CD14-positive monocyte (primary cell): Measurements from ENCODE around the gene EPHB4. TPM values are rescaled to one million over a fixed set of nuclear protein-coding genes. Genes with fewer than 3 reads are reported as not detected.
A peak's percentile ranks its signal among the peaks of the same experiment; 100 is the strongest.

ENCODE experiments used
- DNase-seq, 3 donors: peaks; one replicate each; pipeline ENCODE4 v3.0.0-alpha.2; 2011 to 2022
- H2AFZ ChIP-seq: 2 replicates; pipeline ENCODE4 v1.6.0; 2012; ENCODE audit warnings: mild to moderate bottlenecking, low read depth, low read length, inconsistent platforms; ENCODE audit not compliant: insufficient read depth, poor library complexity, severe bottlenecking
- H3K27ac ChIP-seq, 2 donors: 1 replicate in 1 of 2; 2 replicates in 1 of 2; pipeline ENCODE4 v1.5.1; 2012 to 2013; ENCODE audit warnings: low read length in 2 of 2, control low read depth in 1 of 2, inconsistent platforms in 1 of 2, low read depth in 1 of 2, mild to moderate bottlenecking in 1 of 2
- H3K27me3 ChIP-seq, 2 donors: one replicate each; pipeline versions ENCODE4 v1.6.0 to v1.6.1; 2011 to 2013; ENCODE audit warnings: low read length in 2 of 2; ENCODE audit not compliant: control insufficient read depth in 2 of 2, insufficient read depth in 2 of 2
- H3K36me3 ChIP-seq, 2 donors: replicated peaks in 1 of 2; 1 replicate in 1 of 2; 2 replicates in 1 of 2; pipeline versions ENCODE4 v1.5.1 to v1.6.1; 2012 to 2013; ENCODE audit warnings: low read length in 2 of 2, control low read depth in 1 of 2, inconsistent platforms in 1 of 2, mild to moderate bottlenecking in 1 of 2; ENCODE audit not compliant: insufficient read depth in 2 of 2, control insufficient read depth in 1 of 2
- H3K4me1 ChIP-seq, 2 donors: 1 replicate in 1 of 2; 2 replicates in 1 of 2; pipeline versions ENCODE4 v1.5.1 to v1.6.1; 2012 to 2013; ENCODE audit warnings: low read length in 2 of 2, control low read depth in 1 of 2, inconsistent platforms in 1 of 2, mild to moderate bottlenecking in 1 of 2, moderate library complexity in 1 of 2; ENCODE audit not compliant: insufficient read depth in 2 of 2, control insufficient read depth in 1 of 2
- H3K4me2 ChIP-seq: replicated peaks from 2 replicates; pipeline ENCODE3; 2012; ENCODE audit warnings: low read length, moderate library complexity, mild to moderate bottlenecking; ENCODE audit not compliant: poor library complexity, severe bottlenecking; ENCODE audit errors: extremely low read depth
- H3K4me3 ChIP-seq, 3 experiments: fragments of 200-600 bp in 1 of 3; sonication (generic) in 1 of 3; replicated peaks in 1 of 3; 1 replicate in 2 of 3; 2 replicates in 1 of 3; pipeline ENCODE4 v1.5.1; 2011 to 2013; ENCODE audit warnings: low read length in 3 of 3, mild to moderate bottlenecking in 3 of 3, control low read depth in 2 of 3, low read depth in 2 of 3, inconsistent platforms in 1 of 3, moderate library complexity in 1 of 3
- H3K79me2 ChIP-seq: 2 replicates; pipeline ENCODE4 v1.6.0; 2012; ENCODE audit warnings: mild to moderate bottlenecking, control low read depth, inconsistent platforms, low read length, moderate library complexity; ENCODE audit not compliant: insufficient read depth
- H3K9ac ChIP-seq: 2 replicates; pipeline ENCODE4 v1.6.0; 2017; ENCODE audit warnings: low read length, mild to moderate bottlenecking; ENCODE audit not compliant: insufficient read depth, poor library complexity, severe bottlenecking
- H3K9me3 ChIP-seq, 2 donors: replicated peaks in 1 of 2; 1 replicate in 1 of 2; 2 replicates in 1 of 2; pipeline versions ENCODE4 v1.5.1 to v1.6.1; 2012 to 2013; ENCODE audit warnings: low read length in 2 of 2, control low read depth in 1 of 2; ENCODE audit not compliant: control insufficient read depth in 1 of 2, insufficient read depth in 1 of 2
- H4K20me1 ChIP-seq: 2 replicates; pipeline ENCODE4 v1.6.0; 2012; ENCODE audit warnings: mild to moderate bottlenecking, low read length, control low read depth, moderate library complexity; ENCODE audit not compliant: insufficient read depth
- H3K27ac Mint-ChIP-seq, 7 donors: one replicate each; pipeline ENCODE4 v1.8.0; 2020; ENCODE audit warnings: mild to moderate bottlenecking in 7 of 7, mixed read lengths in 7 of 7, moderate library complexity in 6 of 7, inconsistent platforms in 2 of 7
- H3K27me3 Mint-ChIP-seq, 3 donors: one replicate each; pipeline ENCODE4 v1.8.0; 2021 to 2022; ENCODE audit warnings: low read depth in 3 of 3, mild to moderate bottlenecking in 3 of 3, mixed read lengths in 3 of 3, moderate library complexity in 3 of 3, inconsistent platforms in 1 of 3
- H3K36me3 Mint-ChIP-seq, 2 donors: one replicate each; pipeline ENCODE4 v1.8.0; 2020; ENCODE audit warnings: mixed read lengths in 2 of 2, inconsistent platforms in 1 of 2, mild to moderate bottlenecking in 1 of 2
- H3K4me1 Mint-ChIP-seq: one replicate; pipeline ENCODE4 v1.8.0; 2020; ENCODE audit warnings: mild to moderate bottlenecking, mixed read lengths
- H3K4me3 Mint-ChIP-seq, 2 donors: one replicate each; pipeline ENCODE4 v1.8.0; 2020; ENCODE audit warnings: mild to moderate bottlenecking in 2 of 2, mixed read lengths in 2 of 2, moderate library complexity in 1 of 2
- H3K9me3 Mint-ChIP-seq, 7 donors: one replicate each; pipeline ENCODE4 v1.8.0; 2020 to 2022; ENCODE audit warnings: mixed read lengths in 7 of 7, mild to moderate bottlenecking in 6 of 7, moderate library complexity in 6 of 7, inconsistent platforms in 2 of 7
- WGBS: methylation state at CpG from one replicate; pipeline ENCODE4 v1.1.5; 2013; ENCODE audit warnings: missing lambda C conversion rate; ENCODE audit not compliant: insufficient coverage; 5-methylcytosine and 5-hydroxymethylcytosine counted together
- intact Hi-C, 2 donors: fragments of 100-400 bp; cut with micrococcal nuclease; formaldehyde crosslinking; loops; one replicate each; pipeline versions ENCODE4 v1.15.0 to v1.15.1; 2023
- polyA plus RNA-seq, 3 donors: library from polyadenylated mRNA; depleted of rRNA in 1 of 3; unstranded in 2 of 3; stranded (reverse) in 1 of 3; fragments of 300-500 nt in 2 of 3; fragments of >200 nt in 1 of 3; fragmentation: Illumina TruSeq in 2 of 3; gene quantifications; 1 replicate in 2 of 3; 2 replicates in 1 of 3; pipeline ENCODE4 v1.2.3, GENCODE V29; 2012 to 2021
- TF ChIP-seq, protein P1 (sequence below): fragments of 200-600 bp; IDR thresholded peaks from one replicate; pipeline ENCODE4 v1.8.0; 2022; ENCODE audit warnings: antibody characterized with exemption, mild to moderate bottlenecking

EPHB4 gene
- polyA plus RNA-seq, 3 donors: 5.0 to 6.5 (median 5.7) TPM

DNA sequence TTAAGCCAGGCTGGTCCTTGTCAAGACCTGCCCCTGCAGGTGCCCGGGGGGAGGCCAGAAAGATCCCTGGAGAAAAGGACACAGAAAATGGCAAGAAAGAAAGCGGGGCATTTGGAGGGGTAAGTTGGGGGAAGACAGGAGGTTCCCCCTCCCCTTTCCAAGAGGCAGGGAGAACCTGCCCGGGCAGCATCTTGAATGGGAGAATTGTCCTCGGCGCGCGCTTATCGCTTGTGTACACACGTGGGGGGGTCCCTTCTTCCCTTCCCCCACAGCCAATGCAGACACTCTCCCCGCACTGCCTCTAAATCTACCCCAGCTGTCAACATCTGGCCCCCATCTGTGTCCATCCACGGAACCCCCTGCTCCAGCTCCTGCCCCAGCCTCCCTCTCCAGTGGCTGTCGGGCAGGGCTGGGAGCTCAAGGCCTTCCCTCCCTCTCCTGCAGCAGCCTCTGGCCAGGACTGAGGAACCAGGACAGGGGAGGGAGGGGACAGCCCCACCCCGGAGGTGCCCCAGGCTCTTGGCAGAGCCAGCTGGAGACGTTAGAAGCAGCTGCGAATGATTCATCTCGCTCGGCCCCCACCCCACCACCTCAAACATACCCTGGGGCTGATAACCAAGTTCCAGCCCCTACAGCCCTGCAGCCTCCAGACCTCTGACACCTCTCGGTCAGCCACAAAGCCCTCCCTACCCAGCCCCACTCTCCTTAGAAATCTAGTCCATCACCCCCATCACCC lies 25.3 kb downstream of the EPHB4 start:
- no peak overlapping the region for H3K27ac ChIP-seq
- peaks cover 24 to 25% of the 10 kb centered on the region in 2 donors for H3K36me3 Mint-ChIP-seq

More for the DNA sequence above, 25.3 kb downstream of the EPHB4 start:
- Histone ChIP-seq H2AFZ (no peak overlapping the region), H3K4me3 (no peak overlapping the region), H3K79me2 (no peaks in the 10 kb centered on the region), H3K27me3 (peaks cover 0 to 2% of the 10 kb centered on the region in 2 donors), H3K4me1 (peaks cover 30 to 34% of the 10 kb centered on the region in 2 donors), H3K36me3 (peaks cover 6 to 25% of the 10 kb centered on the region in 2 donors), H4K20me1 (no peaks in the 10 kb centered on the region), H3K4me2 (no peak overlapping the region), H3K9ac (no peak overlapping the region), H3K9me3 (no peaks in the 10 kb centered on the region)
- Mint-ChIP-seq H3K4me1 (peaks cover 38% of the 10 kb centered on the region), H3K27ac (no peak overlapping the region), H3K9me3 (peaks cover 0 to 3% (median 0%) of the 10 kb centered on the region in 7 donors), H3K27me3 (peaks cover 8 to 15% (median 15%) of the 10 kb centered on the region in 3 donors), H3K4me3 (peak overlapping the region in 1 of 2 donors; percentile 53)
- intact Hi-C loops: no loop called here
- TF ChIP-seq, protein P1, sequence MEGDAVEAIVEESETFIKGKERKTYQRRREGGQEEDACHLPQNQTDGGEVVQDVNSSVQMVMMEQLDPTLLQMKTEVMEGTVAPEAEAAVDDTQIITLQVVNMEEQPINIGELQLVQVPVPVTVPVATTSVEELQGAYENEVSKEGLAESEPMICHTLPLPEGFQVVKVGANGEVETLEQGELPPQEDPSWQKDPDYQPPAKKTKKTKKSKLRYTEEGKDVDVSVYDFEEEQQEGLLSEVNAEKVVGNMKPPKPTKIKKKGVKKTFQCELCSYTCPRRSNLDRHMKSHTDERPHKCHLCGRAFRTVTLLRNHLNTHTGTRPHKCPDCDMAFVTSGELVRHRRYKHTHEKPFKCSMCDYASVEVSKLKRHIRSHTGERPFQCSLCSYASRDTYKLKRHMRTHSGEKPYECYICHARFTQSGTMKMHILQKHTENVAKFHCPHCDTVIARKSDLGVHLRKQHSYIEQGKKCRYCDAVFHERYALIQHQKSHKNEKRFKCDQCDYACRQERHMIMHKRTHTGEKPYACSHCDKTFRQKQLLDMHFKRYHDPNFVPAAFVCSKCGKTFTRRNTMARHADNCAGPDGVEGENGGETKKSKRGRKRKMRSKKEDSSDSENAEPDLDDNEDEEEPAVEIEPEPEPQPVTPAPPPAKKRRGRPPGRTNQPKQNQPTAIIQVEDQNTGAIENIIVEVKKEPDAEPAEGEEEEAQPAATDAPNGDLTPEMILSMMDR: no peak
- DNase-seq: peak in 1 of 3 donors; percentile 45
- WGBS: 33% methylated on average over 13 of the region's 18 CpGs
